GM18507 (cell line): ENCODE measurements around the gene ENAH.

Source experiments
- DNase-seq: peaks from one replicate; pipeline ENCODE4 v3.0.0; 2011; ENCODE audit warnings: low read depth; ENCODE audit not compliant: insufficient read length; ENCODE audit errors: extremely low spot score
- FAIRE-seq: peaks from 2 replicates; lab custom pipeline; 2011; peaks lifted over from hg19 to GRCh38; lab: Jason Lieb, UNC

The ENAH gene

DNA sequence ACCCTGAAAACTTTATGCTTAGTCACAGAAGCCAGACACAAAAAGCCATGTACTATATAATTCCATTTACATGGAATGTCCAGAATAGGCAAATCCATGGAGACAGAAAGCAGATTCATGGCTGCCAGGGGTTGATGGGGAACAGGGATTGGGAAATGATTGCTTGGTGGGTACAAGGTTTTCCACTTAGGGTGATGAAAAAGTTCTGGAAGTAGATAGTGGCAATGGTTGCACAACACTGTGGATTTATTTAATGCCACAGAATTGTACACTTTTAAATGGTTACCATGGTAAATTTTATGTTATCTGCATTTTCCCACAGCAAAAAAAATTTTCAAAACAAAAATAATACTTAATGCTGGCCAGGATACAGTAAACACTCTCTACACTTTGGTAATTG is 40.6 kb downstream of the ENAH start:
- FAIRE-seq (no peak), DNase-seq (no peak)

DNA sequence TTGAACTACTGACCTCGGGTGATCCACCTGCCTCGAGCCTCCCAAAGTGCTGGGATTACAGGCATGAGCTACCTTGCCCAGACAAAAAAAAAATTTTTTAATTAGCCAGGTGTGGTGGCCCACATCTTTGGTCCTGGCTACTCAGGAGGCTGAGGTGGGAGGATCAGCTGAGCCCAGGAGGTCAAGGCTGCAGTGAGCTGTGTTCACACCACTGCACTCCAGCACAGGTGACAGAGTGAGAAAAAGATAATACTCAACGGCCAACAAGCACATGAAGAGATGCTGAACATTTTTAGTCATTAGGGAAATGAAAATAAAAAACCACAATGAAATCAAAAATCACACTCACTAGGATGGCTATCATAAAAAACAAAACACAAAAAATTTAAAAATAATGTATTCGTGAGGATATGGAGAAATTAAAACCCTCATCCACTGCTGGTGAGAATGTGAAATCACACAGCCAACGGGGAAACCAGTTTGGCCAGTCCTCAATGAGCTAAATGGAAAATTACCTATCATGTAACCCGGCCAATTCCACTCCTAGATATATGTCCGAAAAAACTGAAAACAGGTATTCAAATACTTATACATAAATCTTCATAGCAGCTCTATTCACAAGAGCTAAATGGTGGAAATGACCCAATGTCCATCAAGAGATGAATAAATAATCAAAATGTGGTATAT is 41.2 kb downstream of the ENAH start:
- FAIRE-seq: no peak

DNA sequence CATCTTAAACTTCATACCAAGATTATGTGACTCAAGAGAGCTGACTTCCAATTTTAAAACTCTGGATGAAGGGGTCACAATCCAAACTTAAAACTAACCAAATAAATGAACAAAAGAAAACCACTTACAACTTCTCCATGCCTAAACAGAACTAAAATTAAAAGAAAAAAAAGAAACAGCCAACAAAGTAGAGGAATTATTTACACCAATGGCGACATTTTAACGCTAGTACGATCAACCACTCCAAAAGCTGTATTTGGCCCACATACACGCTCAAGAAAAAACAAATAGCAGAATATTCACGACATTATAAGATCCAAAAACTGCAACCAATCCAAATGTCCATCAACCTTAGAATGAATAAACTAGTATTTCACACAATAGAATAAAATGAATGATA is 42.4 kb downstream of the ENAH start:
- no peak for DNase-seq
- no peak for FAIRE-seq

More for the DNA sequence above, 41.2 kb downstream of the ENAH start:
- DNase-seq: no peak

DNA sequence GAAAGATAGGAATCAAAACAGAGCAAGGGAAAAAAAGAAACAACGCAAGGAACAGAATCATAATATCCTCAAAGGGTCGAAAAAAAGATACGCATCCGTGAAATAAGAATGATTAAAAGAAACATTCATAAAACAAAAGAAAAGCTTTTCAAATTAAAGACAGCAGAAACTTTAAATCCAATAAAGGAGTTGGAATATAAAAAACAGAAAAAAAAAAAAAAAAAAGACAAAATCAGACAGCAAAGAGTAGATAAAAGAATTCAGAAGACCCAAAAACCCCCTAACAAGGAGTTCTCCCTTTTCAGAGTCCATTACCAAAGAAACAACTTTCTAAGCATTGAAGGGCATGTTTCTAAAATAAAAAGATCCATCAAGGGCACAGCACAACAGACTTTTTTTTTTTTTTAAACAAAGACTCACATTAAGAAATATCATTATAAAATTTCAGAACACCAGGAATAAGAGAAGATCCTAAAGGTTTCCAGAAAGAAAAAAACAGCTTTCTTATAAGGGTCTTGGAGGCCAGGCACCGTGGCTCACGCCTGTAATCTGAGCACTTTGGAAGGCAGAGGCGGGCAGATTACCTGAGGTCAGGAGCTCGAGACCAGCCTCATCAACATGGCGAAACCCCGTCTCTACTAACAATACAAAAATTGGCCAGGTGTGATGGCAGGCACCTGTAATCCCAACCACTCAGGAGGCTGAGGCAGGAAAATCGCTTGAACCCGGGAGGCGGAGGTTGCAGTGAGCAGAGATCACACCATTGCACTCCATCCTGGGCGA is 44.7 kb downstream of the ENAH start:
- no peak for FAIRE-seq
- no peak for DNase-seq

DNA sequence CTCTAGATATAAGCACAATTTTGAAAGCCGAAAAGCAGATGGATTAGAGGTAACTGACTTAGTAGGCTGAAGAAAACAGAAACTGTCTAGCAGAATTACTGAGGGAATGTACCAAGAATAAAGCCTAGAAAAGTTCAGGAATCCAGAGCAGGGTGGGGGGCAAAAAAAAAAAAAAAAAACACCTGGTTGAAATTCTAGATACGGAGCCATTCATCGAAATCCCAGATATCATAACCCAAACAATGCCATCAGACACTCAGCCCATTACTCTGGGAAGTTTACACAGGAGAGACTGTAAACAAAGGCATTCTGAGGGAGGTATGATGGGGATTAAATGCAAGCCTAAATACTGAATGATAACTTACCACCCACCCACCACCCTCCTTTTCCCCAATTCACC is 45.6 kb downstream of the ENAH start:
- DNase-seq (no peak), FAIRE-seq (no peak)

DNA sequence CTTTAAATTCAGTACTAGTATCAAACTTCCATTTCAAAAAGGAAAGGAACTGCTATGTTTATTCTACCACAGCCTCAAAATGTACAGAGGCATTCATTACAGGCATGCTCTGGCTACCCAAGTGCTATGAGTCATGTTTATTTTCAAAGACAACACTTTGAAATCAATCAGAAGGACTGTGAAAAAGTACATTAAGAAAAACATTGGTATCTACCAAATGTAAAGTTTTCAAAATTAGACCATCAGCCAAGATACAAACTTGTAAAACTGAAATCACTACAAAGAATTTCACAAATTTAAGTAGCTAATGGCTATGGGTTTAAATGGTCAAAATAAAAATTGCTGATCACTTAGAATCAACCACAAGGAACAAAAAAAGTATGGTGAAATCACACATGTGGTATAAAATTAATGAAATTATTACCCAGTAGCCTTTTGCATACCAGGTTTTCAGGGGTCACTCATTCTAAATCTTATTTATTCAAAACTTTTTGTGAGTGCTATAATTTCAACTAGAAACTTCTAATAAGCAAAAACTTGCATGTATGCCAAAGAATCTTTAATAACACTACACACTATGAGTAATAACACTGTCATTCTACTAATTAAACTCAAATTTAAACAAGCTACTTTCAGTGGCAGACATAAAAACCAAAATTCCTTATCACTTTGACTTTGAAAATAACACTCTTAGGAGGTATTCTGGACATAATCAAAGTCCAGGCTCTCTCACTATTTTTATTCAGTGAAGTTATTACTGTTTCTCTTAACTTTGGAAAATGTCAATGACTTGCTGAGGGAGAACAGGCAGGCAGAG is 49.2 kb downstream of the ENAH start:
- DNase-seq (no peak), FAIRE-seq (no peak)

DNA sequence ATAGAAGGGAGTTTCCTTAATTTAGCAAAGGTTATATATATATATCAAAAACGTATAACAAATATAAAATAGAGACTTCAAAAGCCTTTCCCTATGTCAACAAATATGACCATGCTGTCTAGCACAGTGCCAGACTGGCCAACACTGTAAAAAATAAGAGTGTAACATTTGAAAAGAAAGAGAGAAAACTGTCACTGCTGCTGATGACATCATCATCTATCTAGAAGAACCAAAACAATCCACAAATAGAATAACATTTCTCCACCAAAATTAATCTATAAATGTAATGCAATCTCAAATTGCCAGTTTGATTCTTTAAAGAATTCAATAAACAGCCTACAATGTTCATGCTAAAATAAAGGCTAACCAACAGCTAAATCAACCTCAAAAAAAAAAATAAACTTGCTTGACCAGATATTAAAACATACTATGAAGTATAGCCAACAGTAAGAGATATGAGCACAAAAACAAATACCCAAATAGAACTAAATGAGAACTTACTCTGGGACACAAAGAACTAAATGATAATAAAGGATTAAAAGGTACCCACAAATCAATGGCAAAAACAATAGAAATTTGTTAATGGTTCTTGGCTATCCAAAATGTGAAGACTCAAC is 50.2 kb downstream of the ENAH start:
- FAIRE-seq (no peak), DNase-seq (no peak)

DNA sequence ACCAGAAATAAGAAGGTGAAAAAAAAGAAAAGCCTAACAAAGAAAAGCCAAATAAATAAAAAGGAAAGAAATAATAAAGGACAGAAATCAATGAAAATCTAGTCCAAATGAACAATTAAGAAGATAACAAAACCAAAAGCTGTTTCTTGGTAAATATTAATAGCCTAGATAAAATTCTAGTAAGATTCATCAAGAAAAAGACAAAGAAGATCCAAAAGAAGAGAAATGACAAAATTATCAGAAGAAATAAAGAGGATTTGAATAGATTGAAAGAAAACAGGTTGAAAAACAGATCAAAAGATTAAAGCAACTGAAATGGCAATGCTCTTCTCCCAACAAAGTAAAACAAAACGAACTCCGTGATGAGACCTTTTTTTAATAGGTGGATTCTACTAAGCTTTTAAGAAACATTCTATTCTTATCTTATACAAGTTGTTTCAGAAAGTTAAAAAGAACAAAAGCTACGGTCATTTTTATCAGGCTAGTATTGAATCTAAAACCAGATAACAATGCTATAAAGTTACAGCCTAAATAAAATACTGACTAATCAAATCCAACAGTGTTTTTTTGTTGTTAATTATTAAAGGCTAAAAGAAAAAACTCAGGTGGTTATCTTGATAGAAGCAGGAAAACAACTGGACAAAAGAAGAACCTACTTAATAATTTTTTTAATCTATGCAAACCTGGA is 50.9 kb downstream of the ENAH start:
- DNase-seq (no peak), FAIRE-seq (no peak)

DNA sequence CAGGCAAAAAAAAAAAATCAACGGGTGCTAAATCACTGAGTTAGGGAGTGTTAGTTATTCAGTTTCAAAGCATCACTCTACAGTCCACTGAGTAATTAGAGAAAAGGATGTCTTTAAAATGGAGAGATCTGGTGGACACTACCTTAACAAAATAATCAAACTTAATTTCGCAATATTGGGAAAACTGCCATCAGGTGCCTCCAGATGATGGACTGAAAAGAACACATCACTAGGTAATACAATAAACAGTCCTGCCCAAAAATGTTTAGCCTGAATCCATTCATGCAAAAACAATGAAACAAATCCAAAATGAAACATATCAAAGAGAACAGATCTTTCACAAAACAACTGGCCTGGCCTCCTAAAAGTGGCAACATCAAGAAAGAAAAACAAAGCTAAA is 54.1 kb downstream of the ENAH start:
- FAIRE-seq (no peak), DNase-seq (no peak)

DNA sequence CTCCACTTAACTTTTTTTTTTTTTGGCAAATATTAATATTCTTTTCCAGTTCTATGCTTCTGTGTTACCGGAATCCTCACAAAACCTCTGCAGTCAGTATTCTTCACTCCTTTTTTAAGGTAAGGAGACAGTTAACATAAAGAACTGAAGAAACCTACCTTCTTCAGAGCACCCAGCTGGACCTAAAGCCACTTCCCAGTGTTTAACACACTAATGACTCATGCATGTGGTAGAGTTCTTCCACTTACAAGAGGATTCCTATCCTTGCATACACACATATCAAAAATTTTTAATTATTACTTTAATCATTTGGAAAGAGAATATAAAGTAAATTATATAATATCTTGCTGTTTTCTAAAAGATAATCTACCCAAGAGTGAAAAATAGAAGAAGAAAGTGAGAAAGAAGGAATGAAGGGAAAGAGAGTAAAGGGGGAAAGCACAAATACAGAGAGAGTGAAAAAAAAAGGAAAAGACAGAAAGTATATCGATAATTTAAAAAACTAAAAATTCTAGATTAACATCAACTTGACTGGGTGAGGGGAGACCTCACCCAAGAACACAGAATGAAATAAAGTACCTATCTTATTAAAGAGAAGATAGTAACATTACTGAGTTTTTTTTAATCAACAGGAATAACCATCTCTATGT is 54.9 kb downstream of the ENAH start:
- no peak for DNase-seq
- FAIRE-seq: no peak

DNA sequence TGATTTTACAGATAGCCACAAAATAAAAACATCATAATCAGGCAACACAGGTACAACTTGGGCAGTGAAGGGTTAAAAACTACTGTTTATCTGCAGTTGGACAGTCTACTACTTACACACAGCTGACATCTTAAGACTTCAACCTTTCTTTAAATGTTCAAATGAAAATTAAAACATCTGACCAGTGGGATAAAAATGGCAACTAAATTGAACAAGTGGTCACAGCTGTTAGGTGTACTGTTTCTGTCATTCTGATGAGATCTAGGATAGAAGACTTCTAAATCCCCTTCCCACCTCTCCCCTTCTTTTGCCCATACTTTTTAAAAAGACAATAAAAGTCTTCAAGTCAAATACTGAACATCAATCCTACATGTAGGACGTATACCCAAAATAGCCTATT is 56.2 kb downstream of the ENAH start:
- no peak for FAIRE-seq

DNA sequence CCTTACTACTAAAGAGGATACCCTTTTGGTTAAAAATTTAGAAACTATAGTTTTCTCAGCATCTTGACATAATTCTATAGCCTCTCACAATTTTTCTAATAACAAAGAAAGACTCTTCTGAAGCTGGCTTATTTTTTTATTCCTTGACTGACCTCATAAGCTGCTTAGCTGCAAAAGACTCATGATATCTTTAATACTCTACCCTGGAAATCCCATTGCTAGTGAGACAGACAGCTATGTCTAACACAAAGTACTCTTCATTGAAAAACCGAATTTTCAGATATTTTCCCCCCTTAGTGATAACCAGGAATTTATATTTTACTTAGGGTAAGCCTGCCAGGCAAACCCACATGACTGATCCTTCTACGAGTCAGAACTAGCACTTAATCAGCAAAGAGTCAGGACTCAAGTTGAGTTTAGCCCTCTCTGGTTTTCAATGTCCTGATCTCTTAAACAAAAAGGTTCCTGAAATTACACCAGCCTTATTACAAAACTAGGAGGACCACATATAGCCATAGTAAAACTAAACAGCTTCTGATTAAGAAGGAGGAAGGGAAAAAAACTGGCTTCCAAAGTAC is 56.9 kb downstream of the ENAH start:
- DNase-seq (no peak), FAIRE-seq (no peak)

More for the DNA sequence above, 56.2 kb downstream of the ENAH start:
- DNase-seq: no peak

DNA sequence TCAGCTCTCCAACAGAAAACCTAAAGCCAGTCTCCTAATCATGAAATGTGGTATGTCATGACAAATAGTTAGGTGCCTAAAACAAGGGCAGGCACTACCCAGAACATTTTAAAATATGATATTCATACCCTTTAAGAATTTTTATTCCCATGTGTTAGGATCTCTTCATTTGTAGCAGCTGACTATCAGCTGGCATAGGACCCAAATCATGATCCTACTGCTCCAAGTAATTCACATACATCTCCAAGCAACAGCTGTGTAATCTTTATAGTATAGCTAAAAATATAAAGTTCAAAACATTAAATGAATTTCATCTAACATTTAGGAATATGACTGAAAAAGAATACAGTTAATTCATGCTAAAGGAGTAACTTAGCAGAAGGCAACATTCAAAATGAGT is 57.5 kb downstream of the ENAH start:
- DNase-seq (no peak), FAIRE-seq (no peak)

DNA sequence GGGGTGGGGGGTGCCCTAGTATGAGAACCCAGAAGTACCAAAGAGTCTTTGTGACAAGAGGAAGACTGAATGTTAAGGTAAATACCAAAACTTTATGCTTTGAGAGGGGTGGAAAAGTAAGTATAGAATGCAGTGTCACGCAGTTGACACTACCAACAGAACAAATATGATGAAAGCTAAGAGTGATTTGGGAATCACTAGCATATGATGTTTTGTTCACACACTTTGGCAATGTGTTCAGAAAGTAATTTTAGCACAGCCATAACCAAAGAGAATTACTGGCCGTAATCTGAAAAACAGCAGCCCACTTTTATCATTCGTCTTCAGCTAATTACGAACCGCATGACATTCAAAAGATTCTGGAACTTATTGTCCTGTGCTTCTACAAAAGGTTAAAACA is 59.5 kb downstream of the ENAH start:
- no peak for DNase-seq
- FAIRE-seq: no peak

DNA sequence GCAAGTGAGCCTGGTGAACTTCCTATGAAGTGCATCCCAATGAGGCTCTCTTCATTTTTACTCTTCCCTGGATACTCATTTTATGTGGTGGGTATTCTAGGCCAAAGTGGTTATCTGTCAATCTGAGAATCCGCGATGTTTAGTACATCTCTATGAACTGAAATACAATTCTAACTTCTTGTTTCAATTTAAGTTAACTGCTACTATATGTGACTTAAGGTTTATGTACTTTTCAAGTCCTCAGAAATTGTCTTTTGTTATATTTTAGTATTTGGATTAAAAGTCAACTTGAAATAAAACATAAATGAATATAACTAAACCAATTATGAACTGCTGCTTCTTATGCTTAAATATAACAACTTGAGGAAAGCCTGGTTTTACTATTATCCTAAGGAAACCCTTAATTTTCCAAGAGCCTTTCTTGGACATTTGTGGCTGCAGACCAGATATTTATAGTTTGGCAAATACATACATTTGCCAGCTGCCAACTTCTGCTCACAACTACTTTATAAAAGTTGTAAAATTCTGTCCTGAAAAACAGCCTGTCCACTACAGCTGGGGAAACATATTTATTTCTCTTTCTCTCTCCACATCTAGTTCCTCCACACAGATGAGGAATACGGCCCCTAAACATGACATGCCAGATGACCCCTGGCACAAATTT is 60.4 kb downstream of the ENAH start:
- DNase-seq (no peak), FAIRE-seq (no peak)

DNA sequence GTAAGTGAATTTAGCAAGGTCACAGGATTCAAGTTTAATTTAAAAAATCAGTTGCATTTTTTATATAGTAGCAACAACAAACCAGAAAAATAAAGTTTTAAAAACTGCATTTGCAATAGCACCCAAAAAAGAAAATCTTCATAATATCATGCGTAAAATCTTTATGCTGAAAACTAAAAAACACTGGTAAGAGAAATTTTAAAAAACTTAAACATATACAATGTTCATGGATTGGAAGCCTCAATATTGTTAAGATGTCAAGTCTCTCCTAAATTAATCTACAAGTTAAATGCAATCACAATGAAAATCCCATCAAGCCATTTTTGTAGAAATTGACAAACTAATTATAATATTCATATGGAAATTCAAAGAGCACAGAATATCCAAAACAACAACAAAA is 65.6 kb downstream of the ENAH start:
- FAIRE-seq: no peak
- DNase-seq: no peak

DNA sequence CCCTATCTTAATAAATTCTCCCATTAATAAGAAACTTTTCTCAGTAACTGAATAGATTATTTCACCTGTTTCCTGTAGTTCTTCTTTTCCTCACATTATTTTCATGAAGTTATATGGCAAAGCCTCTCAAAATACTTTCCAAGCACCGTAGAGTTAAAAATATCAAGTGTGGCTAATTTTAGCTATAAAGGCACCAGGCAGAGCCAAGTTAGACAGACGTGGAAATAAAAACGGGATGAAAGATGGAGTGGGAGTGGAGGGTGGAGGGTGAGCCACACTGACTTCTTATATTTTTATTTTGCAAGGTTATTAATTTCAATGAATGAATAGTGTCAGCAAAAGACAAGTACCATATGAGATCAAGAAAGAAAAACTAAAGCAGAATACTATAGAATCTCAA is 71.7 kb downstream of the ENAH start:
- DNase-seq (no peak), FAIRE-seq (no peak)
